Measurements from ENCODE around the gene SLC25A26. TPM values are rescaled to one million over a fixed set of nuclear protein-coding genes. Genes with fewer than 3 reads are reported as not detected.

Gene SLC25A26
- total RNA-seq, 2 donors from 2014 or later = 20.7 to 22.8 TPM

GRCh38 chr3:66270288-66270687 is 49.5 kb downstream of the SLC25A26 start:
- no peak overlapping the region for H3K9ac ChIP-seq (ENCODE audit: extremely low read depth, low read length, poor library complexity, severe bottlenecking)
- H3K27me3 ChIP-seq (ENCODE audit: control insufficient read depth, insufficient read depth, low read length, poor library complexity, severe bottlenecking) = no peaks in the 10 kb centered on the region
- Mint-ChIP-seq H3K36me3 (ENCODE audit: low read depth) (peaks cover 6% of the 10 kb centered on the region), H3K4me3 (no peak overlapping the region), H3K27ac (no peak overlapping the region), H3K9me3 (no peaks in the 10 kb centered on the region), H3K27me3 (ENCODE audit: insufficient read depth) (no peaks in the 10 kb centered on the region), H3K4me1 (peaks cover 13% of the 10 kb centered on the region)
- peaks cover 4% of the 10 kb centered on the region for H3K4me1 ChIP-seq (ENCODE audit: control insufficient read depth, insufficient read depth, low read length)
- no peaks in the 10 kb centered on the region for H3K36me3 ChIP-seq (ENCODE audit: control insufficient read depth, insufficient read depth, low read length)
- no peak overlapping the region for H3K27ac ChIP-seq (ENCODE audit: low read depth, low read length)
- DNase-seq = no peak
- no CpG with 5 or more reads among the region's 1 CpG for WGBS, 2 experiments (ENCODE audit: insufficient coverage in 1 of 2, insufficient read length in 1 of 2)
- H3K4me3 ChIP-seq (ENCODE audit: low read length) = no peak overlapping the region
- H3K9me3 ChIP-seq (ENCODE audit: control insufficient read depth, low read length) = no peaks in the 10 kb centered on the region
- TF ChIP-seq, protein P1, sequence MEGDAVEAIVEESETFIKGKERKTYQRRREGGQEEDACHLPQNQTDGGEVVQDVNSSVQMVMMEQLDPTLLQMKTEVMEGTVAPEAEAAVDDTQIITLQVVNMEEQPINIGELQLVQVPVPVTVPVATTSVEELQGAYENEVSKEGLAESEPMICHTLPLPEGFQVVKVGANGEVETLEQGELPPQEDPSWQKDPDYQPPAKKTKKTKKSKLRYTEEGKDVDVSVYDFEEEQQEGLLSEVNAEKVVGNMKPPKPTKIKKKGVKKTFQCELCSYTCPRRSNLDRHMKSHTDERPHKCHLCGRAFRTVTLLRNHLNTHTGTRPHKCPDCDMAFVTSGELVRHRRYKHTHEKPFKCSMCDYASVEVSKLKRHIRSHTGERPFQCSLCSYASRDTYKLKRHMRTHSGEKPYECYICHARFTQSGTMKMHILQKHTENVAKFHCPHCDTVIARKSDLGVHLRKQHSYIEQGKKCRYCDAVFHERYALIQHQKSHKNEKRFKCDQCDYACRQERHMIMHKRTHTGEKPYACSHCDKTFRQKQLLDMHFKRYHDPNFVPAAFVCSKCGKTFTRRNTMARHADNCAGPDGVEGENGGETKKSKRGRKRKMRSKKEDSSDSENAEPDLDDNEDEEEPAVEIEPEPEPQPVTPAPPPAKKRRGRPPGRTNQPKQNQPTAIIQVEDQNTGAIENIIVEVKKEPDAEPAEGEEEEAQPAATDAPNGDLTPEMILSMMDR (conservative IDR thresholded peaks at IDR 0.05) = no peak

DNA sequence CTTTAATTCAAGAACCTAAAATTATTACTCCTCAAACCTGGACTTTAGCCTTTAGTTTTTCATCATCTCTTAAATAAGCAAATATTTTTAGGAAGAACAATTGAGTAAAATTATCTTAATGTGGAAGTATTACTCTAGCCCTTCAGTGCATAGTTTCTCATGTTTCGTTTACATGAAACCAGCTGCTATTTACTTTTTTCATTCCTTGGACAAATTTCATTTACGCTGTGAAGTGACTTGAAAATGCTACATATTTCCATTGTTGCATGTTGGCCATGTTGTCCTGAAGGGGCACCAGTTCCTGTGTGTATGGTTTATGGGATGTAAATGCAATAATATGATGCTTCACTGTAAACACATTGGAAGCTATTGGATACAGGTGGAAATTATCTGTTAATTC is 49.9 kb downstream of the SLC25A26 start:
- H3K36me3 ChIP-seq (ENCODE audit: control insufficient read depth, insufficient read depth, low read length) = no peaks in the 10 kb centered on the region

GRCh38 chr3:66271231-66271630 is 50.4 kb downstream of the SLC25A26 start:
- Mint-ChIP-seq H3K9me3 (no peaks in the 10 kb centered on the region), H3K27ac (no peak overlapping the region), H3K36me3 (ENCODE audit: low read depth) (peaks cover 6% of the 10 kb centered on the region), H3K4me1 (peaks cover 13% of the 10 kb centered on the region), H3K4me3 (no peak overlapping the region), H3K27me3 (ENCODE audit: insufficient read depth) (no peaks in the 10 kb centered on the region)
- no peak for DNase-seq
- H3K36me3 ChIP-seq (ENCODE audit: control insufficient read depth, insufficient read depth, low read length) = no peaks in the 10 kb centered on the region
- no peak overlapping the region for H3K9ac ChIP-seq (ENCODE audit: extremely low read depth, low read length, poor library complexity, severe bottlenecking)
- 89 to 92% methylated on average over 2 of the region's 2 CpGs for WGBS, 2 experiments (ENCODE audit: insufficient coverage in 1 of 2, insufficient read length in 1 of 2)
- H3K9me3 ChIP-seq (ENCODE audit: control insufficient read depth, low read length) = no peaks in the 10 kb centered on the region
- TF ChIP-seq, protein P1 (conservative IDR thresholded peaks at IDR 0.05) = no peak
- peaks cover 4% of the 10 kb centered on the region for H3K4me1 ChIP-seq (ENCODE audit: control insufficient read depth, insufficient read depth, low read length)
- H3K27ac ChIP-seq (ENCODE audit: low read depth, low read length) = no peak overlapping the region
- no peaks in the 10 kb centered on the region for H3K27me3 ChIP-seq (ENCODE audit: control insufficient read depth, insufficient read depth, low read length, poor library complexity, severe bottlenecking)
- no peak overlapping the region for H3K4me3 ChIP-seq (ENCODE audit: low read length)

More for the DNA sequence above, 49.9 kb downstream of the SLC25A26 start:
- Histone ChIP-seq H3K4me3 (ENCODE audit: low read length) (no peak overlapping the region), H3K9ac (ENCODE audit: extremely low read depth, low read length, poor library complexity, severe bottlenecking) (no peak overlapping the region), H3K27me3 (ENCODE audit: control insufficient read depth, insufficient read depth, low read length, poor library complexity, severe bottlenecking) (no peaks in the 10 kb centered on the region), H3K9me3 (ENCODE audit: control insufficient read depth, low read length) (no peaks in the 10 kb centered on the region), H3K27ac (ENCODE audit: low read depth, low read length) (no peak overlapping the region), H3K4me1 (ENCODE audit: control insufficient read depth, insufficient read depth, low read length) (peaks cover 4% of the 10 kb centered on the region)
- no peak for DNase-seq
- Mint-ChIP-seq H3K27me3 (ENCODE audit: insufficient read depth) (no peaks in the 10 kb centered on the region), H3K4me1 (peaks cover 13% of the 10 kb centered on the region), H3K4me3 (no peak overlapping the region), H3K27ac (no peak overlapping the region), H3K36me3 (ENCODE audit: low read depth) (peaks cover 6% of the 10 kb centered on the region), H3K9me3 (no peaks in the 10 kb centered on the region)
- TF ChIP-seq, protein P1 (conservative IDR thresholded peaks at IDR 0.05) = no peak
- WGBS, 2 experiments (ENCODE audit: insufficient coverage in 1 of 2, insufficient read length in 1 of 2) = 88 to 95% methylated on average over 2 of the region's 2 CpGs

All from endodermal cell (in vitro differentiated cells).